Activated CD4-positive, alpha-beta T cell treated with anti-CD3 and anti-CD28 coated beads for 36 hours (primary cell): ENCODE results near the gene RASSF7. TPM values are rescaled to one million over a fixed set of nuclear protein-coding genes. Genes with fewer than 3 reads are reported as not detected.
A peak's percentile ranks its signal among the peaks of the same experiment; 100 is the strongest.

ENCODE experiments used
- ATAC-seq: fragments of 200-7000 bp; cut with Tn5 transposase; one replicate; pipeline ENCODE4 v1.10.0; 2021; ENCODE audit warnings: mild to moderate bottlenecking, moderate library complexity
- CTCF ChIA-PET: fragments of 350-600 bp; sonication (Branson Sonifier 250); formaldehyde crosslinking; loops from one replicate; lab custom pipeline; 2021; ENCODE audit warnings: antibody characterized with exemption; lab: Charles Lee
- POLR2A ChIA-PET: fragments of 350-600 bp; sonication (Branson Sonifier 250); formaldehyde crosslinking; loops from one replicate; lab custom pipeline; 2021; ENCODE audit warnings: antibody characterized with exemption, inconsistent platforms; lab: Charles Lee
- DNase-seq: peaks from one replicate; pipeline ENCODE4 v3.0.0-alpha.2; 2020
- H3K27ac Mint-ChIP-seq: one replicate; pipeline ENCODE4 v1.8.0; 2021; ENCODE audit warnings: mixed read lengths
- H3K27me3 Mint-ChIP-seq: one replicate; pipeline ENCODE4 v1.8.0; 2021; ENCODE audit warnings: mixed read lengths
- H3K36me3 Mint-ChIP-seq: one replicate; pipeline ENCODE4 v1.8.0; 2021; ENCODE audit warnings: low read depth, mixed read lengths
- H3K4me1 Mint-ChIP-seq: one replicate; pipeline ENCODE4 v1.8.0; 2021; ENCODE audit warnings: mixed read lengths
- H3K4me3 Mint-ChIP-seq: one replicate; pipeline ENCODE4 v1.8.0; 2021; ENCODE audit warnings: mild to moderate bottlenecking, moderate library complexity, mixed read lengths
- H3K9me3 Mint-ChIP-seq: one replicate; pipeline ENCODE4 v1.8.0; 2021; ENCODE audit warnings: low read depth, mixed read lengths
- intact Hi-C, 2 experiments: fragments of 100-400 bp; cut with DNase I in 1 of 2; cut with micrococcal nuclease in 1 of 2; formaldehyde crosslinking; loops; one replicate each; pipeline versions ENCODE4 v1.14.2 to v1.15.1; 2022 to 2024; cut with DNase I, micrococcal nuclease
- total RNA-seq, 2 experiments: library from RNA; stranded (reverse); gene quantifications; one replicate each; pipeline ENCODE4 v1.2.3, GENCODE V29; 2021

The RASSF7 gene
- total RNA-seq, 2 experiments from 2014 or later = 16.8 TPM

- no peak for DNase-seq
Observed at GRCh38 chr11:526192-526591, 34.6 kb upstream of the RASSF7 start.

GRCh38 chr11:528166-528814 lies 32.5 kb upstream of the RASSF7 start:
- intact Hi-C loops = no loop called here
- POLR2A ChIA-PET = interaction anchor here (0.6 kb wide), 1 partner anchor 298 kb away, joined by 3 read pairs; no protein-coding TSS in a partner anchor
- CTCF ChIA-PET = no interaction called here
- ATAC-seq (no peak), DNase-seq (no peak)
- Mint-ChIP-seq H3K9me3 (no peaks in the 10 kb centered on the region), H3K27ac (no peak overlapping the region), H3K4me3 (no peak overlapping the region), H3K27me3 (no peaks in the 10 kb centered on the region), H3K4me1 (no peaks in the 10 kb centered on the region), H3K36me3 (peaks cover 1% of the 10 kb centered on the region)

More at GRCh38 chr11:526192-526591, 34.6 kb upstream of the RASSF7 start:
- ChIA-PET POLR2A (no interaction called here), CTCF (no interaction called here)
- no peak overlapping the region for H3K27ac Mint-ChIP-seq
- no peaks in the 10 kb centered on the region for H3K36me3 Mint-ChIP-seq
- intact Hi-C loops = no loop called here
- H3K27me3 Mint-ChIP-seq = no peaks in the 10 kb centered on the region
- ATAC-seq = no peak
- H3K4me1 Mint-ChIP-seq = no peaks in the 10 kb centered on the region
- H3K4me3 Mint-ChIP-seq = no peak overlapping the region
- no peaks in the 10 kb centered on the region for H3K9me3 Mint-ChIP-seq

GRCh38 chr11:528815-529727 lies 31.7 kb upstream of the RASSF7 start:
- peaks cover 1% of the 10 kb centered on the region for H3K36me3 Mint-ChIP-seq
- H3K27me3 Mint-ChIP-seq = no peaks in the 10 kb centered on the region
- ChIA-PET CTCF (no interaction called here), POLR2A (no interaction called here)
- no peak for DNase-seq
- no peak overlapping the region for H3K27ac Mint-ChIP-seq
- H3K9me3 Mint-ChIP-seq = no peaks in the 10 kb centered on the region
- H3K4me3 Mint-ChIP-seq = no peak overlapping the region
- ATAC-seq = peak; percentile 12
- peaks cover 3% of the 10 kb centered on the region for H3K4me1 Mint-ChIP-seq
- intact Hi-C loops = no loop called here

- CTCF ChIA-PET = no interaction called here
- Mint-ChIP-seq H3K27ac (no peak overlapping the region), H3K4me3 (no peak overlapping the region), H3K4me1 (peaks cover 5% of the 10 kb centered on the region), H3K9me3 (no peaks in the 10 kb centered on the region), H3K27me3 (no peaks in the 10 kb centered on the region), H3K36me3 (peaks cover 1% of the 10 kb centered on the region)
- POLR2A ChIA-PET = no interaction called here
- intact Hi-C loops = no loop called here
- no peak for ATAC-seq
- DNase-seq = no peak
Observed at GRCh38 chr11:529728-530411, 30.9 kb upstream of the RASSF7 start.

- ATAC-seq (no peak), DNase-seq (no peak)
- Mint-ChIP-seq H3K27ac (no peak overlapping the region), H3K4me1 (peaks cover 6% of the 10 kb centered on the region), H3K4me3 (no peak overlapping the region), H3K36me3 (peaks cover 1% of the 10 kb centered on the region), H3K9me3 (no peaks in the 10 kb centered on the region), H3K27me3 (no peaks in the 10 kb centered on the region)
- ChIA-PET CTCF (no interaction called here), POLR2A (interaction anchor here (0.6 kb wide), 1 partner anchor 288 kb away, joined by 3 read pairs; the partner anchor contains the start of gene PNPLA2)
- intact Hi-C loops = no loop called here
Observed at GRCh38 chr11:530960-531831, 29.6 kb upstream of the RASSF7 start.

- H3K36me3 Mint-ChIP-seq = peaks cover 1% of the 10 kb centered on the region
- no peaks in the 10 kb centered on the region for H3K9me3 Mint-ChIP-seq
- POLR2A ChIA-PET = interaction anchor here (0.6 kb wide), 1 partner anchor 287 kb away, joined by 3 read pairs; the partner anchor contains the start of gene PNPLA2
- DNase-seq (no peak), ATAC-seq (no peak)
- no peak overlapping the region for H3K4me3 Mint-ChIP-seq
- CTCF ChIA-PET = interaction anchor here (0.6 kb wide), 1 partner anchor 15 kb away, joined by 3 read pairs; no protein-coding TSS in a partner anchor
- peaks cover 9% of the 10 kb centered on the region for H3K4me1 Mint-ChIP-seq
- H3K27ac Mint-ChIP-seq = no peak overlapping the region
- intact Hi-C loops = no loop called here
- no peaks in the 10 kb centered on the region for H3K27me3 Mint-ChIP-seq
Observed at GRCh38 chr11:531919-532526, 28.7 kb upstream of the RASSF7 start.

- H3K27me3 Mint-ChIP-seq = no peaks in the 10 kb centered on the region
- no peaks in the 10 kb centered on the region for H3K9me3 Mint-ChIP-seq
- DNase-seq = no peak
- CTCF ChIA-PET = interaction anchor here (0.6 kb wide), 1 partner anchor 15 kb away, joined by 3 read pairs; no protein-coding TSS in a partner anchor
- no peak overlapping the region for H3K27ac Mint-ChIP-seq
- H3K4me1 Mint-ChIP-seq = peaks cover 12% of the 10 kb centered on the region
- no peak for ATAC-seq
- H3K36me3 Mint-ChIP-seq = peaks cover 1% of the 10 kb centered on the region
- POLR2A ChIA-PET = no interaction called here
- intact Hi-C loops = no loop called here
- H3K4me3 Mint-ChIP-seq = no peak overlapping the region
Observed at GRCh38 chr11:532527-532985, 28.2 kb upstream of the RASSF7 start.

GRCh38 chr11:532986-533585 lies 27.7 kb upstream of the RASSF7 start:
- intact Hi-C loops = no loop called here
- Mint-ChIP-seq H3K36me3 (peaks cover 1% of the 10 kb centered on the region), H3K27me3 (no peaks in the 10 kb centered on the region), H3K4me3 (no peak overlapping the region), H3K27ac (no peak overlapping the region), H3K4me1 (peaks cover 17% of the 10 kb centered on the region), H3K9me3 (no peaks in the 10 kb centered on the region)
- DNase-seq (no peak), ATAC-seq (no peak)
- ChIA-PET CTCF (interaction anchor here (1.3 kb wide), 1 partner anchor 14 kb away, joined by 6 read pairs; no protein-coding TSS in a partner anchor), POLR2A (no interaction called here)

- intact Hi-C loops = no loop called here
- POLR2A ChIA-PET = no interaction called here
- H3K36me3 Mint-ChIP-seq = peaks cover 1% of the 10 kb centered on the region
- CTCF ChIA-PET = interaction anchor here (1.3 kb wide), 1 partner anchor 15 kb away, joined by 6 read pairs; no protein-coding TSS in a partner anchor
- no peak overlapping the region for H3K27ac Mint-ChIP-seq
- ATAC-seq (no peak), DNase-seq (peak; percentile 12)
- H3K4me1 Mint-ChIP-seq = peaks cover 17% of the 10 kb centered on the region
- H3K4me3 Mint-ChIP-seq = peak overlapping the region; percentile 67
- H3K9me3 Mint-ChIP-seq = no peaks in the 10 kb centered on the region
- H3K27me3 Mint-ChIP-seq = no peaks in the 10 kb centered on the region
Observed at GRCh38 chr11:533586-534395, 27.0 kb upstream of the RASSF7 start.
